ENCODE measurements around the gene PIK3R4. TPM values are rescaled to one million over a fixed set of nuclear protein-coding genes. Genes with fewer than 3 reads are reported as not detected.

PIK3R4 gene
- total RNA-seq, 1 donor = 41.5 TPM

DNA sequence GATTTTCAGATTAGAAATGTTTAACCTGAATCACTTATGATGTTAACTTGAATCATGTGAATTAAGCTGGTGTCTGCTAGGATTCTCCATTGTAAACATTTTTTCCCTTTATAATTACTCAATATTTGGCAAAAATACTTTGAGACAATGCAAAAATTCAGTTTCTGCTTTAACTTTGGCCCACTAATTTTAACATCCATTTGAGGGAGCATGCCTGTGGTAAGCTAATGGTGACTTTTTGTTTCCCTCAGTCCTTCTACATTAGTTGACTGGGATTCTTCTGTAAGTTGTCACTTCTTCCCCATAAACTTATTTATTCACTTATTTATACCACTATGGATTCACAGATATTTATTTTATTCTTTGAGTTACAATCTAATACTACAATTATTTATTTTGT lies 59.3 kb downstream of the PIK3R4 start:
- DNase-seq (ENCODE audit: low read depth) = peak; percentile 6
- no peak overlapping the region for H3K4me3 ChIP-seq (ENCODE audit: low read depth, low read length)
- TF ChIP-seq, protein P1, sequence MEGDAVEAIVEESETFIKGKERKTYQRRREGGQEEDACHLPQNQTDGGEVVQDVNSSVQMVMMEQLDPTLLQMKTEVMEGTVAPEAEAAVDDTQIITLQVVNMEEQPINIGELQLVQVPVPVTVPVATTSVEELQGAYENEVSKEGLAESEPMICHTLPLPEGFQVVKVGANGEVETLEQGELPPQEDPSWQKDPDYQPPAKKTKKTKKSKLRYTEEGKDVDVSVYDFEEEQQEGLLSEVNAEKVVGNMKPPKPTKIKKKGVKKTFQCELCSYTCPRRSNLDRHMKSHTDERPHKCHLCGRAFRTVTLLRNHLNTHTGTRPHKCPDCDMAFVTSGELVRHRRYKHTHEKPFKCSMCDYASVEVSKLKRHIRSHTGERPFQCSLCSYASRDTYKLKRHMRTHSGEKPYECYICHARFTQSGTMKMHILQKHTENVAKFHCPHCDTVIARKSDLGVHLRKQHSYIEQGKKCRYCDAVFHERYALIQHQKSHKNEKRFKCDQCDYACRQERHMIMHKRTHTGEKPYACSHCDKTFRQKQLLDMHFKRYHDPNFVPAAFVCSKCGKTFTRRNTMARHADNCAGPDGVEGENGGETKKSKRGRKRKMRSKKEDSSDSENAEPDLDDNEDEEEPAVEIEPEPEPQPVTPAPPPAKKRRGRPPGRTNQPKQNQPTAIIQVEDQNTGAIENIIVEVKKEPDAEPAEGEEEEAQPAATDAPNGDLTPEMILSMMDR (IDR thresholded peaks at IDR 0.05; ENCODE audit: insufficient read depth, low read depth, low read length) = no peak

DNA sequence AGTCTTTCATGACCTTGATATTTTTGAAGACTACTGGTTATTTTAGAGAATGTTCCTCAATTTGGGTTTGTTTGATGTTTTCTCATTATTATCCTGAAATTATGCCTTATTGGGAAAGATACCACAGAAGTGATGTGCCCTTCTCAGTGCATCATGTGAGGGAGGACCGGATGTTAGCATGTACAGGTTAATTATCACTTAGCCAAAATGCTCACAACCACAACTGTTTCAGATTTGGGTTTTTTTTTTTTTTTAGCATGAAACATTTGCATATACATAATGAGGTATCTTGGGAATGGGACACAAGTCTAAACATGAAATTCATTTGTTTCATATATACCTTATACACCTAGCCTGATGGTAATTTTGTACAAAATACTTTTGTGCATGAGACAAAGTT lies 59.8 kb downstream of the PIK3R4 start:
- TF ChIP-seq, protein P1 (IDR thresholded peaks at IDR 0.05; ENCODE audit: insufficient read depth, low read depth, low read length) = no peak
- DNase-seq (ENCODE audit: low read depth) = no peak

DNA sequence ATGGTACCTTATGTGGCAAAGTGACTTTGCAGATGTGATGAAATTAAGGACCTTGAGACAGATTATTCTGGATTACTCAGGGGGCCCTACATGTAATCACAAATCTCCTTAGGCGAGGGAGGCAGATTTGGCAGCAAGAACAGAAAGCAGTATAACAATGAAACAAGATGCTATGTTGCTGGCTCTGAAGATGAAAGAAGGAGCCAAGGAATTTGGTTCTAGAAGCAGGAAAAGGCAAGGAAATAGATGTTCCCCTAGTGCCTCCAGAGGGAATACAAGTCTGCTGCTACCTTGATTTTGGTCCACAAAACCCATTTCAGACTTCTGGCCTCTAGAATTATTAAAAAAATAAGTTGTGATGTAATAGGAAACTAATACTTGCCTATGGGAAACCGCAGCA lies 64.5 kb downstream of the PIK3R4 start:
- TF ChIP-seq, protein P1 (IDR thresholded peaks at IDR 0.05; ENCODE audit: insufficient read depth, low read depth, low read length) = no peak
- no peak for DNase-seq (ENCODE audit: low read depth)
- no peak overlapping the region for H3K4me3 ChIP-seq (ENCODE audit: low read depth, low read length)

More for the DNA sequence above, 59.8 kb downstream of the PIK3R4 start:
- no peak overlapping the region for H3K4me3 ChIP-seq (ENCODE audit: low read depth, low read length)

DNA sequence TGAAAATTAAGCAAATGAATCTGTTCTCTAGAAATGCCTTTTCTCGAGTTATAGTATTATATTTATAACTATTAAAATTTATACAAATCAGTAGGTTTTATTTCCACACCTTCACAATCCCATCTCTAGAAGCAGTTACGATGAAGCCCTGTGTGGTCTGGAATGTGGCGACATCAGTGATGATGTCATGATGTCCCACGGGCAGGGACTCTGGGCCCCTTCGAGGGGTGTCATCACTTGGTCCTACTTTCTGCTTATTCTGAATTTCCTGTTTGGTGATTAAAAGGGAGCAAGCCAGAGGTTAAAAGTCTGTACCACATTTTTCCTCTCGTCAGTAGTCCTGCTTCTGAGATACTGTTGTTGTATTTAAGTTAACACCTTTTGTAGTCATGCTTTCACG lies 67.4 kb downstream of the PIK3R4 start:
- no peak overlapping the region for H3K4me3 ChIP-seq (ENCODE audit: low read depth, low read length)
- no peak for DNase-seq (ENCODE audit: low read depth)
- TF ChIP-seq, protein P1 (IDR thresholded peaks at IDR 0.05; ENCODE audit: insufficient read depth, low read depth, low read length) = no peak

DNA sequence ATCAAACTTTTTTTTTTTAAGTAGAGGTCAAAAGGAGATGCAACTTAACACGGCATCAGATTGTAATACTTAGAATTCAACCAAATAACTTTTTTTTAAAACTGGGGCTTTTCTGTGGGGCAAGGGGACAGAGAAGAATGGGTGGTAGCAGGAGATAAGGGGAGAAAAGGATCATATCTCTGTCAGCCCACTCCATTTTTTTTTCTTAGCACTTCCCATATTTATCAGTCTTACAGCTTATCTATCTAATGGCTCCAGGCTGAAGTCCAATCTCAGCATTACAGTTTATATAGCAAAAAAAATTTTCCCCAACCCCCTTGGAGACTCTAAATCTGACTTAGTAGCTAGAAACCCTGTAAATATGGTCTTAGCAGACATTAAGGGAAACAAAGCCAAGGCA lies 69.3 kb downstream of the PIK3R4 start:
- no peak for DNase-seq (ENCODE audit: low read depth)

DNA sequence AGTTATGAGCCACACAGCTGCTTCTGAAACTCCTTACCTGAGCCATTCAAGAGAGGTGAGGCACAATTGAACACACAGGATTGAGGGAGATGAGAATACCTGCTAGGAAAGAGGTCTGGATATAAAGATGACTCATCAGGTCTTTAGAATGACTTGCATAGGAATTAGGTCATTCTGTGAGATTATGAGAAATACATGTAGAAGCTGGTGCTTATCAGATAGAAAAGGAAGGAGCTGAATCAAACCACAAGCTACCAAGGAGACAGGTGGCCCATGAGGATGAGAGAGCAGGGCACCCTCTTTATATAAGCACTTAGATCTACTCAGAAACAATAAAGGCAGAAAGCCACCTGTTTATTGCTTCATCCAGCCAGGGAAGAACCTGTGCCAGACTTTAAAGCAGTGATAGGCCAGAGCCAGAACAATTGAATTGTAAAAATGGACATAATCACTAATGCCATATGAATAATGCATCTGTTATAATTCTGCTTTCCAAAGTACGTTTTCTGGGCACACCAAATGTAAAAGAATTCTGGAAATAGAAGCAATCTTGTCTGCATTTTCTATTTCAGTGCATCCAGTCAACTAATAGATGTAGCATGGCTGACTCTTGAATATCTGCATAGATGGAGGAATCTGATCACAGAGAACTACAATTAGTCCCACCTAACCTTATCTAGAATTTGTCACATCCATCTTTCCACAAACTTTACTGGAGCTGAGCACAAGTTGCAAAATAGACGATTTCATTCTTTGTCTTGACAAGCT lies 74.9 kb downstream of the PIK3R4 start:
- no peak for DNase-seq (ENCODE audit: low read depth)
- H3K4me3 ChIP-seq (ENCODE audit: low read depth, low read length) = no peak overlapping the region
- TF ChIP-seq, protein P1 (IDR thresholded peaks at IDR 0.05; ENCODE audit: insufficient read depth, low read depth, low read length) = no peak

More for the DNA sequence above, 69.3 kb downstream of the PIK3R4 start:
- TF ChIP-seq, protein P1 (IDR thresholded peaks at IDR 0.05; ENCODE audit: insufficient read depth, low read depth, low read length) = no peak
- H3K4me3 ChIP-seq (ENCODE audit: low read depth, low read length) = no peak overlapping the region

DNA sequence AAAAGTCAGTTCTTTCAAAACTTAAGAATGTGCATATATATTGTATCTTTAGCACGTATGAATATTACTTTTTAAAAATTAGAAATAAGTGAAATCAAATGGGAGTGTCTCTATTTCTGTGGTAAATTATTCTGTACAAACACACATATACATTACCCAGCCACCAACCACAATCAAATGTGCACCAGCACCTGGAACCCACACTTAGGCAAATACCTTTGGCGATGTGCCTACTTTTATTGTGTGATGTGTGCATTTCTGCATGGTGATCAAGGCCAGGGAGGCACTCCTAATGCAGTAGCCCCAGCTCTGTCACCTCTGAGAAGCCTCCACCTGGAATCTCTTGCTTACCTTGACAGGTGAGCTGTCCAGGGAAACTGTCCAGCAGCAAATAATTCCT lies 76.9 kb downstream of the PIK3R4 start:
- TF ChIP-seq, protein P1 (IDR thresholded peaks at IDR 0.05; ENCODE audit: insufficient read depth, low read depth, low read length) = no peak
- H3K4me3 ChIP-seq (ENCODE audit: low read depth, low read length) = no peak overlapping the region
- DNase-seq (ENCODE audit: low read depth) = no peak
